Measurements from ENCODE around the gene HINT2. TPM values are rescaled to one million over a fixed set of nuclear protein-coding genes. Genes with fewer than 3 reads are reported as not detected.

The HINT2 gene
- total RNA-seq, 1 experiment from 2014 or later = 51.5 TPM

DNA sequence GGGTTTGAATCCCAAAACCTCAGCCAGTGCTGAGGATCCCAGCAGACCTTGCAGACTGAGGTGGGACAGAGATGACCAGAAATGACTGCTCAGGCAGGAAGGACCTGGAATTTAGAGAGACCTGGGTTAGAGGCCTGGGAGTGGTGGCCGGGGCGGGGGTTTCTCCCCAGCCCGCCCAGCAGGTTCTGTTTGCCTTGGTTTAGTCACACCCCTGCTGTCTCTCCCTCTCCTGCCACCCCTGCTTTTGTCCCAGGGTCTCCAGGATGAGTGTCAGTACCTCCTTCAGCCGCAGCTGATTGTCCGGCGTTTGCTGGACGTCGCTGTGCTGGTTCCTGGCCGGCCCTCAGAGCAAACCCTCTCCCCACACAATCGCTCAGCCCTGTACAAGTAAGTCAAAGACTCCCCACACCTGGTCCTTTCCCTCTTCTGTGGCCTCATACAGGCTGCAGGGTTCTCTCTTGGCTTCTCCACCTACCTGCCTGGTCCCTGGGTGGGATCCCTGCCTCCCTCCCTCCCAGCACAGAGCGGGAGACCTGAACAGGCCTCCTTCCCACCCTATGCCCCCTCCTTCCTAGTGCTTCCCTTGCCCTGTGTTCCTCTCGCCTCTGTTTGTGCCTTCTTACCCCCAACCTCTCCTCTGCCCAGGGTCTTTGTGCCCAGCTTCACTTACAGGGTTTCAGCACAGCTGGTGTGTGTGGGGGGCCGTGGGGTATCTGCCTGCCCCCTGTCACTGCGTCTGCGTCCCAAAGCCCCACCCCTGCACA, 26.2 kb upstream of the HINT2 start:
- Histone ChIP-seq H3K36me3 (ENCODE audit: insufficient read depth, low read length, poor library complexity, severe bottlenecking) (no peaks in the 10 kb centered on the region), H3K9me3 (ENCODE audit: low read depth, low read length, poor library complexity, severe bottlenecking) (no peaks in the 10 kb centered on the region), H3K4me1 (ENCODE audit: insufficient read depth, low read length, poor library complexity, severe bottlenecking) (no peaks in the 10 kb centered on the region), H3K27me3 (replicated peaks; ENCODE audit: insufficient read depth, low read depth, low read length, poor library complexity) (no peaks in the 10 kb centered on the region), H3K27ac (ENCODE audit: low read depth, low read length, poor library complexity, severe bottlenecking) (no peak overlapping the region), H3K4me3 (ENCODE audit: low read depth, low read length, poor library complexity, severe bottlenecking) (no peak overlapping the region)
- intact Hi-C loops (cut with micrococcal nuclease; ENCODE audit: unreplicated experiment) = no loop called here
- TF ChIP-seq, protein P1, sequence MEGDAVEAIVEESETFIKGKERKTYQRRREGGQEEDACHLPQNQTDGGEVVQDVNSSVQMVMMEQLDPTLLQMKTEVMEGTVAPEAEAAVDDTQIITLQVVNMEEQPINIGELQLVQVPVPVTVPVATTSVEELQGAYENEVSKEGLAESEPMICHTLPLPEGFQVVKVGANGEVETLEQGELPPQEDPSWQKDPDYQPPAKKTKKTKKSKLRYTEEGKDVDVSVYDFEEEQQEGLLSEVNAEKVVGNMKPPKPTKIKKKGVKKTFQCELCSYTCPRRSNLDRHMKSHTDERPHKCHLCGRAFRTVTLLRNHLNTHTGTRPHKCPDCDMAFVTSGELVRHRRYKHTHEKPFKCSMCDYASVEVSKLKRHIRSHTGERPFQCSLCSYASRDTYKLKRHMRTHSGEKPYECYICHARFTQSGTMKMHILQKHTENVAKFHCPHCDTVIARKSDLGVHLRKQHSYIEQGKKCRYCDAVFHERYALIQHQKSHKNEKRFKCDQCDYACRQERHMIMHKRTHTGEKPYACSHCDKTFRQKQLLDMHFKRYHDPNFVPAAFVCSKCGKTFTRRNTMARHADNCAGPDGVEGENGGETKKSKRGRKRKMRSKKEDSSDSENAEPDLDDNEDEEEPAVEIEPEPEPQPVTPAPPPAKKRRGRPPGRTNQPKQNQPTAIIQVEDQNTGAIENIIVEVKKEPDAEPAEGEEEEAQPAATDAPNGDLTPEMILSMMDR (conservative IDR thresholded peaks at IDR 0.05; ENCODE audit: low read depth, low read length) = no peak
- no peak for TF ChIP-seq EZH2 (IDR thresholded peaks at IDR 0.05; ENCODE audit: borderline replicate concordance, low read depth, low read length, poor library complexity, severe bottlenecking)
- POLR2A ChIA-PET (ENCODE audit: low non-redundant PET) = no interaction called here
- CTCF ChIA-PET = no interaction called here
- BruUV-seq (replicated peaks) = no TSS peak
- no peak for DNase-seq (ENCODE audit: low spot score)

DNA sequence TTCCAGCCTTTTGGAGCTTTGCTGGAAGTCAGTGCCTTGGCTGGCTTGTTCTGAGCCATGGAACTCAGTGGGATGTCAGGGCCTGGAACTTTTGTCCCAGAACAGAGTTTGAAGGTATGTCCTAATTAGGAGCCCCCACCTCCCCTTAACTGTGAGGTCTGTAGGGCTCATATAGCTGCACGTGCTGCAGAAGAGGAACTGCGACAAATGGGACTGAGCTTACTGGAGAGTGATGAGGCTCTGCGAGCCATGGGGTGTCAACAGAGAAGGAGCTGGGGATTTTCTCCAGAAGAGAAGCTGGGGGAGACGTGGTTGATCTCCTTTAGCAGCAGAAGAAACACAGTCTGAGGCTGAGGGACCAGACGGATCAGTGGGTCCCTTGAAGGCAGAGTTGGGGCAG, 25.1 kb upstream of the HINT2 start:
- CTCF ChIA-PET = no interaction called here
- Histone ChIP-seq H3K27ac (ENCODE audit: low read depth, low read length, poor library complexity, severe bottlenecking) (no peak overlapping the region), H3K4me3 (ENCODE audit: low read depth, low read length, poor library complexity, severe bottlenecking) (no peak overlapping the region), H3K9me3 (ENCODE audit: low read depth, low read length, poor library complexity, severe bottlenecking) (no peaks in the 10 kb centered on the region), H3K27me3 (replicated peaks; ENCODE audit: insufficient read depth, low read depth, low read length, poor library complexity) (no peaks in the 10 kb centered on the region), H3K4me1 (ENCODE audit: insufficient read depth, low read length, poor library complexity, severe bottlenecking) (no peaks in the 10 kb centered on the region), H3K36me3 (ENCODE audit: insufficient read depth, low read length, poor library complexity, severe bottlenecking) (no peaks in the 10 kb centered on the region)
- DNase-seq (ENCODE audit: low spot score) = no peak
- POLR2A ChIA-PET (ENCODE audit: low non-redundant PET) = no interaction called here
- BruUV-seq (replicated peaks) = no TSS peak
- TF ChIP-seq EZH2 (IDR thresholded peaks at IDR 0.05; ENCODE audit: borderline replicate concordance, low read depth, low read length, poor library complexity, severe bottlenecking) = no peak
- TF ChIP-seq, protein P1 (conservative IDR thresholded peaks at IDR 0.05; ENCODE audit: low read depth, low read length) = no peak
- intact Hi-C loops (cut with micrococcal nuclease; ENCODE audit: unreplicated experiment) = no loop called here

DNA sequence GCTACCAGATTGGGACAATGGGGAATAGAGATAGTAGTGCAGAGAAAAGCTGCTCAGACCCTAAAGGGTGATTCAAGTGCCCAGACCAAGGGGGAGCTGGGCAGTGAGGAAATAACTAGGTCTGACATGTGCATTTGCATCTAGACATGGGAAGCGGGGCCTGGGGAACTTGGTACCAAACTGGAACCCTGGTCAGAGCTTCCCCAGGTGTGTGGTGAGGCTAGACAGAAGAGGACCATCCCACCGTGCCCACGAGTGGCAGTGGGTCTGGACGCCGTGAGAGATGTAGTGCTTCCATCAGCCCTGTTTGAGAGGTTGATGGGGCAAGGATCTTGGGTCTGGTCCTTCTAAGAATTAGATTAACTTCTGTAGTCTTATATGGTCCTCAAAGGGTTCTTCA, 21.8 kb upstream of the HINT2 start:
- ChIA-PET POLR2A (ENCODE audit: low non-redundant PET) (no interaction called here), CTCF (interaction anchor here (0.6 kb wide), 1 partner anchor 1279 kb away, joined by 4 read pairs; no protein-coding TSS in a partner anchor)
- intact Hi-C loops (cut with micrococcal nuclease; ENCODE audit: unreplicated experiment) = no loop called here
- Histone ChIP-seq H3K4me1 (ENCODE audit: insufficient read depth, low read length, poor library complexity, severe bottlenecking) (no peaks in the 10 kb centered on the region), H3K4me3 (ENCODE audit: low read depth, low read length, poor library complexity, severe bottlenecking) (no peak overlapping the region), H3K36me3 (ENCODE audit: insufficient read depth, low read length, poor library complexity, severe bottlenecking) (no peaks in the 10 kb centered on the region), H3K27me3 (replicated peaks; ENCODE audit: insufficient read depth, low read depth, low read length, poor library complexity) (no peaks in the 10 kb centered on the region), H3K27ac (ENCODE audit: low read depth, low read length, poor library complexity, severe bottlenecking) (no peak overlapping the region), H3K9me3 (ENCODE audit: low read depth, low read length, poor library complexity, severe bottlenecking) (no peaks in the 10 kb centered on the region)
- TF ChIP-seq EZH2 (IDR thresholded peaks at IDR 0.05; ENCODE audit: borderline replicate concordance, low read depth, low read length, poor library complexity, severe bottlenecking) = no peak
- TF ChIP-seq, protein P1 (conservative IDR thresholded peaks at IDR 0.05; ENCODE audit: low read depth, low read length) = no peak
- BruUV-seq (replicated peaks) = no TSS peak
- DNase-seq (ENCODE audit: low spot score) = no peak

Data from A673 (cell line).